GM21576 (cell line): ENCODE measurements around the gene HMCN1.

Source experiments
- ATAC-seq: cut with Tn5 transposase; IDR thresholded peaks from one replicate; pipeline ENCODE4 v1.9.1; 2021; ENCODE audit warnings: mild to moderate bottlenecking, moderate library complexity; ENCODE audit not compliant: unreplicated experiment

HMCN1 gene

DNA sequence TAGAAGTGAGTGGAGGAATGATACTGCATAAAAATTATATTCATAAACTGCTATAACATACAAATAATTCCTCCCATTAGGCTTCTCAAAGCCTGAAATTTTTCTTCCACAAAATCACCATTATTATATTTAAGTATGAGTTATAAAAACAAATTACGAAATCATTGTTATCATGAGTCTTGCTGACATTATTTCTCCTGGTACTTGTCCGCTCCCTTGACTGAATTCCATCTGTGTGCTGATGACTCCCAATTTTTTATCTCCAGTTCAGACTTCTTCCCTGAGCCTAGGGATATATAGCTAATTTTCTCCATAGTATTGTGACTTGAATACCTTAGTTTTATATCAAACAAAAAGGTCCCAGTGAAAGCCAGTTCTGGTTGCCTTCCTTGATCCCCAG, 268.2 kb downstream of the HMCN1 start:
- ATAC-seq, result no peak

DNA sequence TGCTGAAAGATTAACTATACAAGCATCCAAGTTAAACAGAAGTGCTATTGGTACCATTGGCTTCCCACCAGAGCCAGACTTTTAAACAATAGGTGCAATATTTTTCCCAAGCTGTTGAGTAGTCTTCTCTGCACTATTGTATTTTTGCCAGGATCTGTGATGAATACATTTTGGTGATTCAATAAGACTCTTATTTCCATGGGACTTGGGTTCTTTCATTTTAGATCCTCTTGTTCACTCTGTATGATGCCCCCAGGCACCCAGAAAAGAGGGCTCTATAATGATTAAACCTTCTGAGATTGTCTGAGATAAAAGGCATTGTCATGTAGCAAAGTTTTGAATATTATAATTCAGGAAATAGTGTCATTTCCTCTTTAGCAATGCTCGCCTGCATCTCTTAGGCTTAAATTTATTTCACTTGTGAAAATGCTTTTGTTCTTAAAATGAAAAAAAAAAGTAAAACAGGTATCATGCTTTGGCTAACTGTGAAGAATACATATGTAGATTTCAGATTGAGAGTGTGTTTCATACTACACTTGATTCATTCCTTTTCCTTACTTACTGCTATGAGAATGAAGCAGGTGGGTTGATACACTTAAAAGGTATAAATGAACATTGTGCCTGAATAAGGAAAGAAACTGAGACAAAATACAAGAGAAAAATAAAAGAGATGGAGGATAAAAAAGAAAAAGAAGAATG, 275.0 kb downstream of the HMCN1 start:
- no peak for ATAC-seq

DNA sequence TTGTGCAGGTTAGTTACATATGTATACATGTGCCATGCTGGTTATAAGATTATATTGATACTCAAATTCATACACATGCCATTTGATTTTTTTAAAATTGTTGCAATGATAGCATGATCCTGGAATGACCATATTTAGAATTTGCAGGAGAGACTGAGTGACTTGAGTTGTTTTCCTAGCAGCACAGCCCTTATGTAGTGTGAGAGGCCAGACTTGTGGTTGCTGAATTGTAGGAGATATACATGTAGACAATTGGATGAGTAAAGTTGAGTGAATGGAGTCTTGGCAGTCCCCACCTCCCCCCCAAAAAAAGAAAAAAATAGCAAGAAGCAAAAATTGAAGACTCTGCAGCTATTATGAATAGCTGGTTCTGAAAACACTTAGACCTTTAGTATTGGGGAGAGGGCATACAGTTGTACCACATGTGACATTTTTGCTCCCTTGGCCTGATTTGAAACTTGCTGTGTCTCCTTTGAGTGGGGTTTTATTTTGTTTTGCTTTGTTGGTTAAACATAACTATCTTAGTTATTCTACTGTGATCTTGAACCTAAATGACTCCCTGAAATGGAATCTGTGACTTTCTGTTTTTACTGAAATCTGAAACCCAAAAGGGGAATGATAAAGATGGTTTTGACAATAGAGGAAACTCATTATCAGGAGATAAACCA, 280.3 kb downstream of the HMCN1 start:
- no peak for ATAC-seq

DNA sequence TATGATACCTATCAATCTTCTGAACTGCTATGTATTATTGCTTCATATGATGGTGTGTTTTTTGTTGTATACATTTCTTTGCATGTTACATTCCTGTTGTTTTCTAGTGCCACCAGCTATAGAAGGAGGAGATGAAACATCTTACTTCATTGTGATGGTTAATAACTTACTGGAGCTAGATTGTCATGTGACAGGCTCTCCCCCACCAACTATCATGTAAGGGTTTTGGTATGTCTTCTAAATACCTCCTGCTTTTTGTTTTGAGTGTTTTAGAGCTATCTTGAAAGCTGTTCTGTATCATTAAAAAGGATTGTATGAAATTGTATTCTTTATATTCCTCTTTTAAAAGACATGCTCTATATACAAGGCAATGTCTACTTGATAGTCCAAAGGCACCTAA, 282.7 kb downstream of the HMCN1 start:
- ATAC-seq, result no peak

DNA sequence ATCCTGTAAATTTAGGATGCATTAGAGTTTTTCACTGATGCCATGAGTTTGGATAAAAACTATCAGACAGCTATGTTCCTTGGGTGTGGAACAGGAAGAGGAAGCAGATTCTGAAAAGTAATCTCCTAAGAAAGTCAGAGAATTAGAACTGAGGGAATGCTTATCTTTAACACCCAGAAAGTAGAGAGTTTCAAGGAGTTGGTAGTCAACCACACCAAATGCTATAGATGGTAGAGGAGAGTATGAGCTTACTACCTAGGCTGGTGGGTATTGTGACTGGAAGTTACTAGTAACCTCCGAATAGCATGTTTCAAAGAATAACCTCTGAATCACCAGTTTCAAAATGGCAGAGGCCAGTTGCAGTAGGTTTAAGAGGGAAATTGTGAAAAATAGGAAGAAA, 288.0 kb downstream of the HMCN1 start:
- ATAC-seq, result no peak

DNA sequence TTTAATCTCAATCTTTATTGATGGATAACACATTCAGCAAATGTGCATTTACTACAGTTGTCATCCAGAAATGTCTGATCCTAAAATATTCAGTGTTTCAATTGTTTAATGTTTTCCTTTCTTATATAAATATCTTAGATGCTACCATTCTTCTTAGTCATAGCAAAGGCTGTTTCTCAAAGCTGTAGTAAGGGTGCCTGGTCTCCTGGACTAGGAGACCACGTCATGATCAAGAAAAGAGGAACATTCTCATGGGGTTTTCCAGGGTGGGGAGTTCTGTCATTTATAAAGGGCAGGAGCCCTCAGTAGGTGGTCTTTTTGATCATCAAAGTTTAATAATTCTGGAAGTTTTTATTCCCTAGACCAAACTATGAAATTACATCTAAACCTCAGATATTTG, 292.8 kb downstream of the HMCN1 start:
- ATAC-seq, result no peak

DNA sequence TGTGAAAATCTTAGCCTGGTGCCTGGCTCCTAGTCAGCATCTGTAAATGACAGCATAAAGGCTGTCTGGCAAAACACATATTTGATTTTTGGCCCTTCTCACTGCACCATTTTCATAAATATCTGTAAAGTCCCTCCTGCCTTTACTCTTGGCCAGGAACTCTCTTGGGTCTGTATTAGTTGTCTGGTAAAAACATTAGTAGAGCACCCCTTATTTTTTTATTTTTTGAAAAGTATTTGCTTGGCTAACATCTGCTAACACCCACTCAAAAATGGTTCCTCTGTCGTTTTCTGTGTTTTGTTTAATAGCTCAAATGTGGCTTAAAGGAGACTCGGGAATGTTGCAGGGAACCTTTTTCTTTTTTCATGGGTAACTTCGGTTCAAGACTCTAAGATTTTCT, 293.4 kb downstream of the HMCN1 start:
- ATAC-seq, result no peak

DNA sequence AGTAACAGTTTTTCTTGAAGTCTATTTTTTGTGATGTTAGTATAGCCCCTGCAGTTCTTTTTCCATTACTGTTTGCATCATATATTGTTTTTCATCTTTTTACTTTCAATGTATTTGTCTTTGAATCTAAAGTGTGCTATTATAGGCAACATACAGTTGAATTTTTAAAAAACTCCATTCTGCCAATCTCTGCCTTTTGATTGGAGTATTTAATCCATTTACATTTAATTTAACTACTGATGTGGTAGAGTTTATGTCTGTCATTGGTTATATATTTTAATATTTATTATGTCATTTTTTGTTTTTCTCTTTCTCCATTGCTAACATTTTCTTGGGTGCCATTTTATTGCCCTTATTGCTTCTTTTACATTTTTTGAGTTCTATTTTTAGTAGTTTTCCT, 296.3 kb downstream of the HMCN1 start:
- ATAC-seq, result no peak

DNA sequence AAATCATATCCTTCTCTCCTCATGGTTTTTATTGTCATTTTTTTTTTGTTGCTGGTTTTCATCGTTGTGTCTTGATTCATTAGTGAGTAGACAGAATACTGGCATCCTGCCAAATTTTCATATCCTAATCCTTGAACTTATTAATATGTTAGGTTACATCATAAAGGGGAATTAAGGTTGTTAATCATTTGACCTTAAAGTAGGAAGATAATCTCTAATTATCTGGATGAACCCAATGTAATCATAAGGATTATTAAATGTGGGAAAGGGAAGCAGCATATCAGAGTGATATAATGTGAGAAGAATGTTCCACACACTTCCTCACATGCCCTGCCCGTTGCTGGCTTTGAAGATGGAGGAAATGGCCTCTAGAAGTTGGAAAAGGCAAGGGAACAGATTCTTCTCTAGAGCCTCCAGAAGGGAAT, 299.7 kb downstream of the HMCN1 start:
- no peak for ATAC-seq

DNA sequence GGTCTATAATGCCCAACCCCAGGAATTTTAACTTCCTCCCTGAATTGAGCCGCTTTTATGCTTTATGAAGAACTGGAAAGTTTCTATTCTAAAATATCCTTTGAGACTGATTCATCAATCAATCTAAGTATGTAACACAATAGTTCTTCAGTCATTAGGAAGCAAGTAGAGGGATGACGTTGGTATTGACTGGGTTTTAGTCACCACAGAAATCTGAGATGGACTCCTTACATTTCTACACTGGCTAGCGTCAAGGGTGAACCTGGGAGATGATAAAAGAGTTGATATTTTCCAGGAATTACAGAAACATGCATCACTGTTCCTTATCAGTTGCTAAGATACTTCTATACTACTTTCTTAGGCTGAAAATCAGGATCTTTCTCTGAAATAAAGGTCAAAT, 308.0 kb downstream of the HMCN1 start:
- no peak for ATAC-seq

DNA sequence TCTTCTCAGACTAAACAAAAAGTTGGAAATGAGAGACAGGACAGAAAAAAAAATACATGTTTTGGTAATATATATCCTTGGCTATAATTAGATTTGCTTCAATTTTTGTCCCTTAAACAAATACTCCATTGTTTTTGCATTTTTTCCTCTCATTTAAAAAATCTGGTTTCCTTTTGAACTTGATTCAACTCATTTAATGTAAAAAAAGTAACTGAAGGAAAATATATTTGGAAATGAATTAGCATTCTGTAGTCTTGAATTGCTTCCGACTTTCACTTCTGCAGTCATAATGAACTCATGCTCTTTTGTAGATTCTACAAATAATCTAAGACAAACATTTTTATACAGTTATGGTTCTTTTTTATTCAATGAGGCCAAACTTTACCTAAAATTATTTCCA, 309.1 kb downstream of the HMCN1 start:
- no peak for ATAC-seq

DNA sequence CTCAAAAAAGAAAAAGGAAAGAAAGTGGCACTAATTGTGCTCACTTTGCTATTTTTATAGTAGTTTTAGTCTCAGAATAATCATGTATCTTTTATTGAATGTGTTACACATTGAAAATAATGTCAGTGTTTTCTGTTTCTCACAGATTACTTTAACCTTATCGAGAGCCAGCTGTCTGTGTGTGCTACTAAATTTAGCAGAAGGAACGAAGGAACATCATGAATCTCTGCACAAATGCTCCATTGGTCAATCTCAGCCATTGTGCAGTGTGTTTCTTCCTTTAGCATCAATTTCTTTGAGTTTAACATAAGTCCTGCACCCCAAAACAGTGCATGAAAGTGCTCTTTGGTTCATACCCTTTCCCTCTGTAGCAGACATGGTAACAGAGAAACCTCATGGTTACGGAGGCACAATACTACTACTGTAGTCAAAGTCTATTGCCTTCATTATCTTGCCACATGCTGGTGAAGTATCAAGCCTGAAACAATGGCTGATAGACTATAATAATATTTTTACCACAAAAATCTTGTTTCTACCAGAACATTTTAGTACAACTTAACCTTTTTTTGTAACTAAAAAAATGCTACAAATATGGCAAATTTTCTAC, 310.0 kb downstream of the HMCN1 start:
- ATAC-seq, result no peak

DNA sequence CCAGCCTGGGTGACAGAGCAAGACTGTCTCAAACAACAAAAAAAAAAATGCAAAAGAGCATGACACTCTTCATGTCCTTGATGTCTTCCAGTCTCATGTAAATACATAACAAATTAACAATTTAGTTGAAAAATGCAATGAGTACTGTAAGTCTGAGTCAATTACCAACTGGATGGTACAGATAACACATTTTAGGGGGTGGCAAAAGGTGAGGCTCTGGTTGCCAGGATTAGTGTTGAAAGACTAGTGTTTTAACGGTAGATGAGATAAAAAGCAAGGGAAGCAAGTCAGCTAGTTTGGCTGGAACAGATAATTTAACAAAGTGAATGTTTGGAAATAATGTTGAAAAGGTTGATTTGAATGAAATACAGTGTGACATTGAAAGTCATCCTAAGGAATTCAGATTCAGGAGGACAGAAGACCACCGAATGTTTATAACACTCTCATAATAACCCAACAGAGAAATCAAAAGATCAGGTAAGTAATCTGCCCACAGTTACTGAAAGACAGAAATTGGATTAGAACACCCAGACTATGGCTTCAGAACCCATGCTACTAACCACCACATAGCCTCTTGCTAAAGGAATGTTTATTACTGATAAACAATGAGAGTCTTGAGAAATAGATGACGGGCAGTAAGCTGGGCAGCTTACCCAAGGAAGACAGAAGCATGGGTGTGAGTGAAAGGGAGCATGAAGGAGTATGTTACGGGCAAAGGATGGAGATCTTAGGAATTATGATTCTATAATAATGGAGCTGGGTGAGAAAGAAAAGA, 312.4 kb downstream of the HMCN1 start:
- ATAC-seq, result no peak

DNA sequence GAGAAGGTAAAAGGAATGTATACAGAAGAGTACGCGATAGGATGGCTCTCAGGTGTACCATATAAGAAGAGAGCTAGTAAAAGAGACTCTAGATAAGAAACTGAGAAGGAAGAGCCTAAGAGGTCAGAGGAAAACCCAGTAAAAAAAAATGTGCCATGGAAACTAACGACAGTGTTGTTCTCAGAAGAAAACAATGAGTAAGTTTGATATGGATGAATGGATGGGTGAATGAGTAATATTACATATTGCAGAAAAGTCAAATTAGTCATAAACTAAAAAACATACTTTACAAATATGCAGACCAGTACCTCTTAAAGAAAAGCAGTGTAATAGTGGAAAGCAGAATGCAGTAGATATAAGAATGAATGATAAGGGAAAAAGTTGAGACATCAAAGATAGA, 316.2 kb downstream of the HMCN1 start:
- no peak for ATAC-seq

DNA sequence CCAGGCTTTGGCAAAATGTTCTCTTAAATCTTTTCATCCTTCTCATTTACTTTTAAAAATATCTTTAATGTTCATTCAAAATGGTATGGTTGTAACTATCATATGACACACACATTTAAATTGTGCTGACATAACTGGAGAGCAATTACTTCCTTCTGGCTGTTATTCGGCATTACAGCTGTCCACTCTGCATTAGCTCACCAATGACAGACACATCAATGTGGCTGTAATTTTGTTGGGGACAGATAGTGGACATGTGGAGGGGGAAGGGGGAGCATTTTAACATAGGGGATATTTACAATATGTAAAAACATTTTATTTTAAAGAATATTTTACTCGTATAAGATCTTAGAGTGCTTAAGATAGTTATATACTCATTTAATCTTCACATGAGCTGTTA, 319.8 kb downstream of the HMCN1 start:
- no peak for ATAC-seq

DNA sequence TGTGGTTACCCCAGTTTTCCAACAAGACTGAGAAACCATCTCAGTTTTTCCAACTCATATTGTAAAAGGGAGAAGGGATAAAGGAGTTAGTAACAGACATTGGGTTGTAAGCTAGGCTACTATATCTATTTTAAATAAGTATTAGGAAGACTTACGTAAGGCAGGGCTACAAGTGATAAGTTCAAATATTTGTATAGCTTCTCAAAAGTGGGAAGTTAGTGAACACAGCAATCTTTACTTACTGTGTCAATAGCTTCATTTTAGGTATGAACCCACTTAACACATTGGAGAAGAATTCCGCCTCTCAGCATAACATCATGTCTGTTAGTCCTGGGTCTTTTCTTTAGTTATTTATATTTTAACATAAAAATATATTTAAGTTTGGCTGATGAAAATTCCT, 320.7 kb downstream of the HMCN1 start:
- ATAC-seq, result no peak

DNA sequence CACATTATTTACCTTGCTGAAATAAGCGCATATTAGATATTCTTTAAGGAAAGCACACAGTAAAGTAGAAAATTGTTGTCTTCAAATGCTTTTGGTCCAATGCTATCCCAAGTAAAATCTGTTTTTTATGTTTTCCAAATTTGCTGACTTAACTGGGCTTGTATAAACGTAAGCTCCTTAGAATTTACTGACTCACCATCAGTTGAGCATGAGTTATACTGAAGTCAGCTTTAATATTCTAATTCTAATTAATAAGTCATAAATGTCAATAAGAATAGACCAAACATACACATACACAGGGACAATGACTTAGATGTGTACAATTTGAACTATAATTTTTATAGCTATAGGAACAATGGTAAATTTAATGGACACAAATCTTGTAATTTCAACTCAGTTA, 321.7 kb downstream of the HMCN1 start:
- no peak for ATAC-seq

DNA sequence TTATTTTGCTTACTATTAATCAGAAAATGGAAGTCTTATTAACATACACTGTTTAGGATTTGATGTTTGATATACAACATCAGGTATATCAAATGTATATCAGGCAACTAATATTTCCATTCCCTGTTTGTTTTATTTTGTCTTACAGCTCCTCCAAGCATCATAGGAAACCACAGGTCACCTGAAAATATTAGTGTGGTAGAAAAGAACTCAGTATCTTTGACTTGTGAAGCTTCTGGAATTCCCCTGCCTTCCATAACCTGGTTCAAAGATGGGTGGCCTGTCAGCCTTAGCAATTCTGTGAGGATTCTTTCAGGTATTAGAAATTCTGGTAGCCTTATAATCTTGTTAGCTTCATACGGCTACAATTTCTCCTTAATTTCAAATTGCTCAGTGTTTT, 322.9 kb downstream of the HMCN1 start:
- no peak for ATAC-seq

DNA sequence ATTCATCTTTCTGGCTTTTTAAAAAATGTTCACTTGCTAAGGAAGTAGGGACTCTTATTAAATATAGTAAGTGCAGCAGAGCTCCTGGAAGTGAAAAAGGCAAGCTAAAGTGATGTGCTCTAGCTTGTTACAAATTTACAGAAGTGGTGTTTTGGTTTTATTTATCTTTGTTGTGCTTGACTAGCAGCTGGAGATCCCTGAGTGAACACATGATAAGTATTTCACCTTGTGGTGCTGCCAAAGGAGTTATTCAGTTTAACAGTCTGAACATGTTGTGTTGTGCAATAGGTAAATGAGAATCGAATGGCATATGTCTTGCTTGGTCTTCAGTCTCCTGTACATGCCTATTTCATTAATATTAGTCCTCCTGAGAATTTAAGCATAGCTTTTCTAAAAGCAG, 325.1 kb downstream of the HMCN1 start:
- ATAC-seq, result no peak

DNA sequence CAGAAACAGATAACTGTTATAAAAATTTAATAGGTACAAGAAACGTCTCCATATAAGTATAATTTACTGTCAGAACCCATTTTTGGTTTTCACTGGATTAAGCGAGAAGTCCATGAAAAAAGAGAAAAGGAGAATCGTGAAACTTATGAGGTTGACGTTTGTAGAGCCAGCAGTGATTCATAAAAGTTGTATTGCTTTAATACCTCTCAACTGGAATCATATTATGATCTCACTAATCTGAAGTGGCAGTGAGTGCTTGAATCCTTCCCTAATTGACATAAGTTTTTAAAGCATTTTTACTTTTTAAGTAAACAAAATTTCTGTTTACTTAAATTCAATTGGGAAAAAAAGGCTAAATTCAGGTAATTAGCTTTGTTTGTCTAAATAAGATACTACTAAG, 325.6 kb downstream of the HMCN1 start:
- no peak for ATAC-seq

DNA sequence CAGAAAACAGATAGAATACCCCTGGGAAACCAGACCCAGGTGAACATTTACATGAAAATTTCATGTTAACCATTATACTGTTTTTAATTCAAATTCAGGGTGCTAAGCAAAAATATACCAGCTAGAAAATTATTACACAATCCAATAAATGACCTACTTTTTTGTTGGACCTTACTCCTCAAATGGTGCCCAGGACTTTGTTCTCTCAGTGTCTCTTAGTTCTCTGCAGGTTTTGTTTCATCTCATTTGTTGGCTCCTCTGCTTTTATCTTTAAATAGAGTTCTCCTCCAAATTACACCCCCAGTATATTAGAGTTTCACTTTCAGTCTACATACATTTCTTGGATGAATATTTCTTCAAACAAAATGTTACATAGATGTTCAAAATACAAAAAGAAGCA, 326.0 kb downstream of the HMCN1 start:
- ATAC-seq, result no peak
